Fibroblast of pulmonary artery (primary cell): ENCODE results near the gene AREL1.
"Not testable (repeated sequence)": the region's sequence is repeated elsewhere in the genome, so short reads cannot be mapped to it uniquely, and the experiment has no call there.

Source experiments
- DNase-seq: peaks from one replicate; pipeline ENCODE4 v3.0.0-alpha.2; 2010; ENCODE audit warnings: low read depth
- H3K4me3 ChIP-seq: replicated peaks from 2 replicates; pipeline ENCODE4 v1.5.1; 2011; ENCODE audit warnings: low read depth, mild to moderate bottlenecking, control low read depth, low read length, moderate library complexity
- CTCF ChIP-seq: IDR thresholded peaks from 2 replicates; pipeline ENCODE4 v1.5.1; 2011; ENCODE audit warnings: mild to moderate bottlenecking, control low read depth, low read length, inconsistent platforms; ENCODE audit errors: missing control alignments

AREL1 gene

GRCh38 chr14:74712499-74713394 lies at the start of gene AREL1, which contains the start of gene FCF1:
Gene AREL1 (minus strand): TSS chr14:74713080. CDS start chr14:74685615, 27,465 bp downstream.
Gene FCF1 (plus strand): TSS chr14:74713144. CDS start chr14:74713198, 54 bp downstream.
- TF ChIP-seq CTCF, result no peak
- peak; percentile 92 for DNase-seq
- H3K4me3 ChIP-seq, result peak within 1 kb of the TSS; percentile 74

GRCh38 chr14:74758505-74758904 lies 45.6 kb upstream of the AREL1 start:
- not testable (repeated sequence) for H3K4me3 ChIP-seq, DNase-seq

GRCh38 chr14:74756326-74756725 lies 43.4 kb upstream of the AREL1 start:
- DNase-seq, result no peak
- no peak overlapping the region for H3K4me3 ChIP-seq
- TF ChIP-seq CTCF, result no peak

- no peak for DNase-seq
- TF ChIP-seq CTCF, result no peak
- H3K4me3 ChIP-seq, result no peak overlapping the region
Measured at GRCh38 chr14:74754899-74755298, 42.0 kb upstream of the AREL1 start.

GRCh38 chr14:74754157-74754556 lies 41.3 kb upstream of the AREL1 start:
- TF ChIP-seq CTCF, result no peak
- DNase-seq, result no peak

GRCh38 chr14:74747237-74747636 lies 34.4 kb upstream of the AREL1 start:
- DNase-seq, result no peak
- TF ChIP-seq CTCF, result no peak
- no peak overlapping the region for H3K4me3 ChIP-seq

More at GRCh38 chr14:74754157-74754556, 41.3 kb upstream of the AREL1 start:
- H3K4me3 ChIP-seq, result no peak overlapping the region

GRCh38 chr14:74739293-74740030 lies 26.6 kb upstream of the AREL1 start:
- no peak overlapping the region for H3K4me3 ChIP-seq
- TF ChIP-seq CTCF, result no peak
- peak; percentile 3 for DNase-seq
